GM12864 (cell line): ENCODE data around the gene DNAH9.

Experiments
- DNase-seq: peaks from one replicate; pipeline ENCODE4 v3.0.0-alpha.2; 2011; ENCODE audit warnings: low read depth
- H3K4me3 ChIP-seq: 2 replicates; pipeline ENCODE4 v1.5.1; 2011; ENCODE audit warnings: mild to moderate bottlenecking, low read depth, low read length, control low read depth
- TF ChIP-seq, protein P1 (sequence below): IDR thresholded peaks from 2 replicates; pipeline ENCODE4 v1.5.1; 2011; ENCODE audit warnings: low read depth, mild to moderate bottlenecking, moderate library complexity, low read length, control low read depth, inconsistent platforms; ENCODE audit errors: missing control alignments

Gene DNAH9

DNA sequence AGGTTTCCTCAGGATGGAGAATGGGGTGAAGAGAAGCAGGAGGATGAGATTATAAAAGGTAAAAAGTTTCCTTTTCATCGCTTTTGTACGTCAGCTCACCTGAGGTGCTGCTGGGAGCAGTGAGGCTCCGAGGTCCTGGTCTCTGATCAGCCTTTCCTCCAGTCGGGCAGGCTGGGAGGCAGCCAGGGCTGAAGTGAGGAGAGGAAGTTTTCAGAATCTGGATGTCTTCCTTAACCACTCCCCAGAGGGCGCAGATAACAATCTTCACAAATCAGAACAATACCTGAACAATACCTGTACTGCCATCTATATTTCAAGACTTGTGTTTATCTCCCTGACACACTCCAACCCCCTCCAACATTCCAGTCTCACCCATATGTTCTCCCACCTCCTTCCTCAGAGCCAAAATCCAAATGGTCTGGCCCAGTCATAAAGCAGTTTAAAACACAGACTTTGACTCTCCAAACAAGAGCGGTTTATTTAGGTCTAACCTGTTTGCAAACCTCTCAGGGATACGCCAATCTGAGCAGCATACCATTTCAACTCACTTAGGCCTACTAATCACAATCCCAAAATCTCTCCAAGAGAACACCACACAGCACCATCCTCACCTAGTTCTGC is 392.2 kb downstream of the DNAH9 start:
- no peak for DNase-seq
- no peak overlapping the region for H3K4me3 ChIP-seq
- TF ChIP-seq, protein P1, sequence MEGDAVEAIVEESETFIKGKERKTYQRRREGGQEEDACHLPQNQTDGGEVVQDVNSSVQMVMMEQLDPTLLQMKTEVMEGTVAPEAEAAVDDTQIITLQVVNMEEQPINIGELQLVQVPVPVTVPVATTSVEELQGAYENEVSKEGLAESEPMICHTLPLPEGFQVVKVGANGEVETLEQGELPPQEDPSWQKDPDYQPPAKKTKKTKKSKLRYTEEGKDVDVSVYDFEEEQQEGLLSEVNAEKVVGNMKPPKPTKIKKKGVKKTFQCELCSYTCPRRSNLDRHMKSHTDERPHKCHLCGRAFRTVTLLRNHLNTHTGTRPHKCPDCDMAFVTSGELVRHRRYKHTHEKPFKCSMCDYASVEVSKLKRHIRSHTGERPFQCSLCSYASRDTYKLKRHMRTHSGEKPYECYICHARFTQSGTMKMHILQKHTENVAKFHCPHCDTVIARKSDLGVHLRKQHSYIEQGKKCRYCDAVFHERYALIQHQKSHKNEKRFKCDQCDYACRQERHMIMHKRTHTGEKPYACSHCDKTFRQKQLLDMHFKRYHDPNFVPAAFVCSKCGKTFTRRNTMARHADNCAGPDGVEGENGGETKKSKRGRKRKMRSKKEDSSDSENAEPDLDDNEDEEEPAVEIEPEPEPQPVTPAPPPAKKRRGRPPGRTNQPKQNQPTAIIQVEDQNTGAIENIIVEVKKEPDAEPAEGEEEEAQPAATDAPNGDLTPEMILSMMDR = no peak

GRCh38 chr17:11991461-11991860 is 393.2 kb downstream of the DNAH9 start:
- TF ChIP-seq, protein P1 = no peak

DNA sequence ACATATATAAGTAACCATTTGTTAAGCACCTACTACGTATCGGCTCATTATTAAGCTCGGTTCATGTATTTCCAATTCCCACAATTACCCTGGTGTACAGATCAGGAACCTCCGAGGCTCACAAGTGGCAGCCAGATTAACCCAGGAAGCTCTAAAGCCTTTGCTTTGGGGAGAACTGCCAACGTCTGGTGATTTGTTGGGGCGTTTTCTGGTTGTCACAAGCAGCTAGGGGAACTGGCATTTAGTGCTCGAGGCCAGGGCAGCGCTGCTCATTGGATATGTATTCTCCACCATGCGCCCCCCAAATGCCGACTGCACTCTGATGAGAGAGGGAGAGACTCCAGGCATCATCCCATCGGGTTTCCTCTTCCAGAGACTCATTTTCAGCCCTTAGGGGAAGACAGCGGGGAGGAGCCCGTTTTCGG is 398.5 kb downstream of the DNAH9 start:
- peak overlapping the region; percentile 95 for H3K4me3 ChIP-seq
- TF ChIP-seq, protein P1 = no peak
- peak; percentile 31 for DNase-seq

More at GRCh38 chr17:11991461-11991860, 393.2 kb downstream of the DNAH9 start:
- H3K4me3 ChIP-seq = no peak overlapping the region
- no peak for DNase-seq

- TF ChIP-seq, protein P1 = no peak
- peak within 1 kb of the TSS; percentile 95 for H3K4me3 ChIP-seq
- peak; percentile 78 for DNase-seq
Observed at GRCh38 chr17:11997147-11997971, 399.1 kb downstream of the DNAH9 start, which contains the start of gene ZNF18. TSS of gene ZNF18 (minus strand) at chr17:11997475. CDS start at chr17:11992829, 4,646 bp downstream.

- TF ChIP-seq, protein P1 = no peak
- peak overlapping the region; percentile 78 for H3K4me3 ChIP-seq
- DNase-seq = no peak
Observed at GRCh38 chr17:11997972-11998233, 399.6 kb downstream of the DNAH9 start.

DNA sequence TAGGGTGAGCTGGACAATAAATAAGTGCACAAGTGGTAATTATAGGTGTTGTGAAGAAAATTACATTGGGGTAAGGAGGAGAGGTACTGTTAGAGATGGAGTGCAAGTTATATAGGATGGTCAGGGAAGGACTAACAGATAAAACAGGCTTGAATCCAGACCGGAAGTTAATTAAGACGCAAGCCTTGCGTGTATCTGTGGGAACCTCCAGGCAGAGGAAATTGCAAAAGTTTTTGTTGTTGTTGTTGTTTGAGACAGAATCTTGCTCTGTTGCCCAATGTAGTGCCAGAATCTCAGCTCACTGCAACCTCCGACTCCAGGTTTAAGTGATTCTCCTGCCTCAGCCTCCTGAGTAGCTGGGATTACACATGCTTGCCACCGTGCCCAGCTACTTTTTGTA is 401.4 kb downstream of the DNAH9 start:
- TF ChIP-seq, protein P1 = no peak
- no peak for DNase-seq
- no peak overlapping the region for H3K4me3 ChIP-seq
